Panc1 (cell line): ENCODE measurements around the gene CA10. TPM values are rescaled to one million over a fixed set of nuclear protein-coding genes. Genes with fewer than 3 reads are reported as not detected.

Experiments
- ATAC-seq: fragments of 200-7000 bp; cut with Tn5 transposase; 2 replicates; pipeline ENCODE4 v1.9.1; 2020; ENCODE audit warnings: mild to moderate bottlenecking, moderate library complexity
- BruUV-seq: library from RNA; stranded (reverse); fragments of 400-500 nt; replicated peaks from 2 replicates; lab custom pipeline; 2021; lab: Mats Ljungman, UMichigan
- CTCF ChIA-PET: fragments of 300-600 bp; sonication (Branson Sonifier 250); formaldehyde crosslinking; loops from one replicate; lab custom pipeline; 2022; ENCODE audit warnings: antibody characterized with exemption; lab: Charles Lee
- POLR2A ChIA-PET: fragments of 300-600 bp; sonication (Branson Sonifier 250); formaldehyde crosslinking; loops from one replicate; lab custom pipeline; 2022; ENCODE audit warnings: antibody characterized with exemption; lab: Charles Lee
- DNase-seq: peaks from one replicate; pipeline ENCODE4 v3.0.0-alpha.2; 2010; ENCODE audit warnings: low read depth, low spot score
- H3K27ac ChIP-seq: 2 replicates; pipeline ENCODE4 v1.5.1; 2011; ENCODE audit warnings: mild to moderate bottlenecking, low read length, inconsistent platforms
- H3K27me3 ChIP-seq: fragments of 200-500 bp; sonication (Bioruptor generic); 2 replicates; pipeline ENCODE4 v1.6.0; 2014; ENCODE audit warnings: low read length, inconsistent platforms; ENCODE audit not compliant: control insufficient read depth, insufficient read depth
- H3K36me3 ChIP-seq: fragments of 200-500 bp; sonication (Bioruptor generic); 2 replicates; pipeline ENCODE4 v1.5.1; 2014; ENCODE audit warnings: inconsistent platforms, mild to moderate bottlenecking, low read length, moderate library complexity; ENCODE audit not compliant: control insufficient read depth, insufficient read depth
- H3K4me1 ChIP-seq: 2 replicates; pipeline ENCODE4 v1.5.1; 2011; ENCODE audit warnings: inconsistent platforms, mild to moderate bottlenecking, low read length, moderate library complexity; ENCODE audit not compliant: control insufficient read depth, insufficient read depth
- H3K4me3 ChIP-seq, 2 experiments: 2 replicates each; pipeline ENCODE4 v1.5.1; 2011 to 2012; ENCODE audit warnings: low read depth in 2 of 2, low read length in 2 of 2, mild to moderate bottlenecking in 2 of 2, inconsistent platforms in 1 of 2, moderate library complexity in 1 of 2
- H3K9me3 ChIP-seq: fragments of 200-500 bp; sonication (Bioruptor generic); 2 replicates; pipeline ENCODE4 v1.5.1; 2014; ENCODE audit warnings: low read depth, mild to moderate bottlenecking, inconsistent platforms, low read length, moderate library complexity; ENCODE audit not compliant: control insufficient read depth, insufficient read depth
- CTCF ChIP-seq: fragments of 450-650 bp; IDR thresholded peaks from 2 replicates; pipeline ENCODE4 v1.5.1; 2017; ENCODE audit warnings: mild to moderate bottlenecking
- POLR2AphosphoS5 ChIP-seq: IDR thresholded peaks from 2 replicates; pipeline ENCODE4 v1.6.1; 2012; ENCODE audit warnings: mild to moderate bottlenecking, low read depth, low read length, moderate library complexity
- REST ChIP-seq, 2 experiments: IDR thresholded peaks; 2 replicates each; pipeline ENCODE4 v1.6.1; 2011 to 2012; ENCODE audit warnings: low read depth in 2 of 2, control low read depth in 1 of 2, low read length in 1 of 2, mild to moderate bottlenecking in 1 of 2, moderate library complexity in 1 of 2; ENCODE audit not compliant: insufficient read depth in 1 of 2
- SIN3A ChIP-seq: IDR thresholded peaks from 2 replicates; pipeline ENCODE4 v1.6.1; 2012; ENCODE audit warnings: low read depth, mild to moderate bottlenecking, low read length, moderate library complexity, borderline replicate concordance; ENCODE audit not compliant: insufficient read depth
- TCF7L2 ChIP-seq: IDR thresholded peaks from 2 replicates; pipeline ENCODE4 v1.6.1; 2011; ENCODE audit warnings: mild to moderate bottlenecking, low read depth, low read length, inconsistent platforms
- in situ Hi-C: cut with HindIII; loops from 2 replicates; pipeline ENCODE4 v1.10.0; 2016; ENCODE audit warnings: low sequenced_read_pairs, low pct_unique_long_range_greater_than_20kb
- intact Hi-C: fragments of 100-400 bp; cut with micrococcal nuclease; formaldehyde crosslinking; loops from one replicate; pipeline ENCODE4 v1.10.0; 2022; ENCODE audit not compliant: unreplicated experiment
- total RNA-seq: library from RNA; stranded (reverse); gene quantifications from one replicate; pipeline ENCODE4 v1.2.1, GENCODE V29; 2021; ENCODE audit not compliant: unreplicated experiment

The CA10 gene
- total RNA-seq, 1 experiment from 2014 or later, result not detected

GRCh38 chr17:51904379-51904778, 254.1 kb downstream of the CA10 start:
- no TSS peak for BruUV-seq
- no peaks in the 10 kb centered on the region for H3K9me3 ChIP-seq
- TF ChIP-seq REST (IDR thresholded peaks at IDR 0.05; ENCODE audit: insufficient read depth in 1 of 2, low read depth in 2 of 2, low read length in 1 of 2) (no peak), CTCF (no peak), POLR2AphosphoS5 (no peak), SIN3A (no peak), TCF7L2 (no peak)
- no peaks in the 10 kb centered on the region for H3K27me3 ChIP-seq
- ATAC-seq (no peak), DNase-seq (no peak)
- ChIA-PET CTCF (no interaction called here), POLR2A (no interaction called here)
- in situ Hi-C loops, result no loop called here
- no peaks in the 10 kb centered on the region for H3K4me1 ChIP-seq
- no peak overlapping the region for H3K27ac ChIP-seq
- intact Hi-C loops, result no loop called here
- H3K4me3 ChIP-seq, result no peak overlapping the region
- H3K36me3 ChIP-seq, result no peaks in the 10 kb centered on the region

- Histone ChIP-seq H3K9me3 (no peaks in the 10 kb centered on the region), H3K27me3 (no peaks in the 10 kb centered on the region), H3K4me1 (no peaks in the 10 kb centered on the region), H3K36me3 (no peaks in the 10 kb centered on the region), H3K4me3 (no peak overlapping the region), H3K27ac (no peak overlapping the region)
- intact Hi-C loops (no loop called here), in situ Hi-C loops (no loop called here)
- POLR2A ChIA-PET, result no interaction called here
- no TSS peak for BruUV-seq
- CTCF ChIA-PET, result no interaction called here
- DNase-seq, result no peak
- TF ChIP-seq REST (IDR thresholded peaks at IDR 0.05; ENCODE audit: insufficient read depth in 1 of 2, low read depth in 2 of 2, low read length in 1 of 2) (no peak), SIN3A (no peak), TCF7L2 (no peak)
- ATAC-seq, result no peak
These were observed 257.3 kb downstream of the CA10 start for GRCh38 chr17:51901242-51901641.
